Muscle layer of duodenum (tissue), 2 donors: ENCODE results near the gene ABCA9.
"Not testable (repeated sequence)": the region's sequence is repeated elsewhere in the genome, so short reads cannot be mapped to it uniquely, and the experiment has no call there.

ENCODE experiments used
- H3K27ac ChIP-seq: one replicate; pipeline ENCODE4 v1.7.0; 2013; ENCODE audit warnings: mild to moderate bottlenecking, low read length
- H3K27me3 ChIP-seq: one replicate; pipeline ENCODE4 v1.7.0; 2013; ENCODE audit warnings: low read depth, mild to moderate bottlenecking, control low read depth, low read length
- H3K36me3 ChIP-seq, 2 donors: one replicate each; pipeline ENCODE4 v1.7.0; 2013; ENCODE audit warnings: low read length in 2 of 2, control low read depth in 1 of 2, mild to moderate bottlenecking in 1 of 2; ENCODE audit not compliant: insufficient read depth in 2 of 2, control insufficient read depth in 1 of 2
- H3K4me1 ChIP-seq, 2 donors: one replicate each; pipeline ENCODE4 v1.7.0; 2013; ENCODE audit warnings: low read length in 2 of 2, mild to moderate bottlenecking in 2 of 2, control low read depth in 1 of 2, moderate library complexity in 1 of 2; ENCODE audit not compliant: insufficient read depth in 2 of 2, control insufficient read depth in 1 of 2
- H3K4me3 ChIP-seq, 2 donors: one replicate each; pipeline ENCODE4 v1.7.0; 2013; ENCODE audit warnings: low read length in 2 of 2, low read depth in 1 of 2, mild to moderate bottlenecking in 1 of 2
- H3K9me3 ChIP-seq, 2 donors: one replicate each; pipeline ENCODE4 v1.7.0; 2013; ENCODE audit warnings: low read length in 2 of 2, control low read depth in 1 of 2, mild to moderate bottlenecking in 1 of 2; ENCODE audit not compliant: control insufficient read depth in 1 of 2
- donor health status: healthy.

Gene ABCA9

GRCh38 chr17:69084911-69085310 is 24.2 kb upstream of the ABCA9 start:
- Histone ChIP-seq H3K4me1 (no peaks in the 10 kb centered on the region), H3K27ac (no peak overlapping the region), H3K4me3 (no peak overlapping the region), H3K9me3 (peaks cover 3 to 5% of the 10 kb centered on the region in 2 donors), H3K36me3 (peaks cover 0 to 13% of the 10 kb centered on the region in 2 donors), H3K27me3 (no peaks in the 10 kb centered on the region)

GRCh38 chr17:69082696-69083095 is 22.0 kb upstream of the ABCA9 start:
- H3K4me1 ChIP-seq: no peaks in the 10 kb centered on the region
- H3K36me3 ChIP-seq: peaks cover 4 to 20% of the 10 kb centered on the region in 2 donors
- H3K27ac ChIP-seq: no peak overlapping the region
- no peaks in the 10 kb centered on the region for H3K27me3 ChIP-seq
- peaks cover 3 to 5% of the 10 kb centered on the region in 2 donors for H3K9me3 ChIP-seq
- H3K4me3 ChIP-seq: no peak overlapping the region

- Histone ChIP-seq H3K36me3 (peaks cover 4 to 20% of the 10 kb centered on the region in 2 donors), H3K9me3 (peaks cover 5 to 13% of the 10 kb centered on the region in 2 donors), H3K27me3 (no peaks in the 10 kb centered on the region), H3K4me3 (no peak overlapping the region), H3K4me1 (no peaks in the 10 kb centered on the region), H3K27ac (no peak overlapping the region)
These were observed 18.1 kb upstream of the ABCA9 start for GRCh38 chr17:69078864-69079263.

GRCh38 chr17:69075823-69076222 is 15.1 kb upstream of the ABCA9 start:
- H3K4me3 ChIP-seq: no peak overlapping the region

GRCh38 chr17:69073392-69073791 is 12.7 kb upstream of the ABCA9 start:
- not testable (repeated sequence) for H3K36me3 ChIP-seq, H3K4me1 ChIP-seq, H3K27ac ChIP-seq, H3K4me3 ChIP-seq, H3K27me3 ChIP-seq
- peaks cover 0 to 12% of the 10 kb centered on the region in 2 donors for H3K9me3 ChIP-seq

More at GRCh38 chr17:69075823-69076222, 15.1 kb upstream of the ABCA9 start:
- H3K27me3 ChIP-seq: no peaks in the 10 kb centered on the region
- H3K36me3 ChIP-seq: peaks cover 4 to 12% of the 10 kb centered on the region in 2 donors
- H3K27ac ChIP-seq: no peak overlapping the region
- H3K4me1 ChIP-seq: no peaks in the 10 kb centered on the region
- peaks cover 0 to 12% of the 10 kb centered on the region in 2 donors for H3K9me3 ChIP-seq

- peaks cover 0 to 12% of the 10 kb centered on the region in 2 donors for H3K9me3 ChIP-seq
- not testable (repeated sequence) for H3K27me3 ChIP-seq, H3K27ac ChIP-seq, H3K4me1 ChIP-seq, H3K36me3 ChIP-seq, H3K4me3 ChIP-seq
These were observed 12.1 kb upstream of the ABCA9 start for GRCh38 chr17:69072803-69073256.

GRCh38 chr17:69071233-69071586 is 10.5 kb upstream of the ABCA9 start:
- not testable (repeated sequence) for H3K4me3 ChIP-seq, H3K27me3 ChIP-seq, H3K27ac ChIP-seq, H3K4me1 ChIP-seq, H3K36me3 ChIP-seq
- peaks cover 0 to 10% of the 10 kb centered on the region in 2 donors for H3K9me3 ChIP-seq

GRCh38 chr17:69070378-69071232 is 9.9 kb upstream of the ABCA9 start:
- not testable (repeated sequence) for H3K27ac ChIP-seq, H3K36me3 ChIP-seq, H3K27me3 ChIP-seq, H3K4me3 ChIP-seq, H3K4me1 ChIP-seq
- H3K9me3 ChIP-seq: peaks cover 0 to 10% of the 10 kb centered on the region in 2 donors

GRCh38 chr17:69069226-69069750 is 8.6 kb upstream of the ABCA9 start:
- Histone ChIP-seq H3K4me3 (no peak overlapping the region), H3K27me3 (no peaks in the 10 kb centered on the region), H3K36me3 (no peaks in the 10 kb centered on the region), H3K9me3 (peaks cover 0 to 4% of the 10 kb centered on the region in 2 donors), H3K27ac (no peak overlapping the region), H3K4me1 (no peaks in the 10 kb centered on the region)

GRCh38 chr17:69067274-69068047 is 6.7 kb upstream of the ABCA9 start:
- no peaks in the 10 kb centered on the region for H3K4me1 ChIP-seq
- no peak overlapping the region for H3K27ac ChIP-seq
- H3K4me3 ChIP-seq: no peak overlapping the region
- H3K9me3 ChIP-seq: no peaks in the 10 kb centered on the region
- H3K27me3 ChIP-seq: no peaks in the 10 kb centered on the region
- H3K36me3 ChIP-seq: no peaks in the 10 kb centered on the region

GRCh38 chr17:69066482-69066881 is 5.8 kb upstream of the ABCA9 start:
- Histone ChIP-seq H3K9me3 (no peaks in the 10 kb centered on the region), H3K27ac (no peak overlapping the region), H3K36me3 (no peaks in the 10 kb centered on the region), H3K27me3 (no peaks in the 10 kb centered on the region), H3K4me3 (no peak overlapping the region), H3K4me1 (no peaks in the 10 kb centered on the region)
